Brain microvascular endothelial cell (primary cell): ENCODE measurements around the gene DHX30.

Experiments used
- DNase-seq: peaks from one replicate; pipeline ENCODE4 v3.0.0-alpha.2; 2020
- H3K27ac ChIP-seq: fragments of 250-450 bp; sonication (Bioruptor Pico); 2 replicates; pipeline ENCODE4 v1.5.1; 2020; ENCODE audit warnings: mild to moderate bottlenecking, moderate library complexity
- H3K27me3 ChIP-seq: fragments of 250-450 bp; sonication (Bioruptor Pico); replicated peaks from 2 replicates; pipeline ENCODE4 v1.5.1; 2020; ENCODE audit warnings: mild to moderate bottlenecking
- H3K36me3 ChIP-seq: fragments of 250-450 bp; sonication (Bioruptor Pico); replicated peaks from 2 replicates; pipeline ENCODE4 v1.5.1; 2020; ENCODE audit warnings: mild to moderate bottlenecking
- H3K4me3 ChIP-seq: 2 replicates; pipeline ENCODE4 v1.5.1; 2011; ENCODE audit warnings: low read depth, mild to moderate bottlenecking, control low read depth, low read length, moderate library complexity
- CTCF ChIP-seq: IDR thresholded peaks from 2 replicates; pipeline ENCODE4 v1.5.1; 2011; ENCODE audit warnings: low read depth, mild to moderate bottlenecking, moderate library complexity, low read length, control low read depth, inconsistent platforms; ENCODE audit errors: missing control alignments
- in situ Hi-C: cut with HindIII; loops from 2 replicates; pipeline ENCODE4 v1.10.0; 2017; ENCODE audit warnings: low sequenced_read_pairs, low pct_ligation_motif_present

Gene DHX30

GRCh38 chr3:47849186-47849698 lies 46.3 kb downstream of the DHX30 start:
- Histone ChIP-seq H3K27me3 (no peaks in the 10 kb centered on the region), H3K27ac (no peak overlapping the region), H3K4me3 (no peak overlapping the region), H3K36me3 (peaks cover 85% of the 10 kb centered on the region)
- in situ Hi-C loops, result no loop called here
- DNase-seq, result no peak
- TF ChIP-seq CTCF, result no peak

GRCh38 chr3:47849699-47850563 lies 47.0 kb downstream of the DHX30 start:
- peak; percentile 26 for DNase-seq
- in situ Hi-C loops, result no loop called here
- peak; percentile 70 for TF ChIP-seq CTCF
- Histone ChIP-seq H3K36me3 (peaks cover 87% of the 10 kb centered on the region), H3K27me3 (no peaks in the 10 kb centered on the region), H3K27ac (no peak overlapping the region), H3K4me3 (no peak overlapping the region)

- TF ChIP-seq CTCF, result no peak
- H3K36me3 ChIP-seq, result peaks cover 89% of the 10 kb centered on the region
- no peak overlapping the region for H3K4me3 ChIP-seq
- DNase-seq, result no peak
- H3K27me3 ChIP-seq, result no peaks in the 10 kb centered on the region
- no peak overlapping the region for H3K27ac ChIP-seq
- in situ Hi-C loops, result no loop called here
Observed at GRCh38 chr3:47850564-47851410, 47.8 kb downstream of the DHX30 start.

DNA sequence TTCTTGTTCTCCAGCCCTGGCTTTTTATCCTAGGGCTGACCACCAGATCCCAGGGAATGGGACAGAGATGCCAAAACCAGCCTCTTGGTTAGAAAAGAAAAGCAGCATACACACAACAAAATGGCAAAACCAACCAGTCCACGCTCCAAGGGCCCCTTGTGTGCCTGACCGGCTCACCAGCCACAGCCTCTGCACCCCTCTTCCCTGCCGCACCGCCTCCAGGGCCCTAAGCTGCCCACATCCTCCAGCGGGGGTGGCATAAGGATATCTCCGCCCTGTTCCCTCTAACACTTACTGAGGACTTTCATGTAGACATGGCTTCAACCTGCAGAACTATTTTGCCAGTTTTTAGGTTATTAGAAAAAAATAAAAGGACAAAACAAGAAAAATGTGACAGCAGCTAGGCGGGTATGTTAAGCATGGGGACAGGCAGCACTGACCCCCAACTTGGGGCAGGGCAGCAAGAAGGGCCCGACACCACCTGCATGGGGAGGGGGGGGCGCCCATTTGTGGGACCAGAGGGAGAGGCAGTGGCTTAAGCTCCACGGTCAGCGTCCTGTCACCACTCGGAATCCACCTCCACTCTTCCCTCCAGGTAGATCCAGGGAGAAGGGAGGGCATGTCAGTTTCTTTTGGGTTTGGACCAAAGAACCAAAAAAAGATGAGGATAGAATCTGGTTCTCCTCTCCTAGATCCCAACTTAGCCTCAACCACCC lies 49.1 kb downstream of the DHX30 start:
- H3K4me3 ChIP-seq, result no peak overlapping the region
- no peak for TF ChIP-seq CTCF
- DNase-seq, result no peak
- peaks cover 86% of the 10 kb centered on the region for H3K36me3 ChIP-seq
- H3K27me3 ChIP-seq, result no peaks in the 10 kb centered on the region
- no peak overlapping the region for H3K27ac ChIP-seq
- in situ Hi-C loops, result no loop called here
